ENCODE results near the gene PSME3IP1. TPM values are rescaled to one million over a fixed set of nuclear protein-coding genes. Genes with fewer than 3 reads are reported as not detected.

Gene PSME3IP1
- total RNA-seq, 1 donor from 2014 or later = 102 TPM

DNA sequence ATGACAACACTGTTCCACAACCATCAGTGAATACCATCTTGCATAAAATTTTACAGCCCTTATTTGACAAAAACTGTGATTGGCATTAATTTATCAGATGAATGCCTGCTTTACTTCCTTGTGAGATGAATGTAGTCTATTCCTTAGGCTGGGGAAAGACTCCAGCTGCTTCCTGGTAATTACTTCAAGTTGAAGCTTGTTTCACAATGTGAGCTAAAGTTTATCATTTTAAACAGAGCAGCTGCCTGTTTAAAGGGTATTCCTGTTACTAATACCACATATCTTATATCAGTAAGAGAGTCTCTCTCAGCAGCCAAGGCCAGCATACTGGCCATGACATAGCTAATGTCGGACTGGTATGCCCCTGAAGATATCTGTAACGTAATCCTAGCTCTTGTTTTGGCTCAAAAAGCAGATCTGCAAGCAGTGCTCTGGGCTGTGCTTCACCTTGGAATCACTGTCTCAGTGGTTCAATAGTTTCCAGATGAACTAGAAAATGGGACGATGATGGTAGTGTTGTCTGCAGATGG is 46.0 kb upstream of the PSME3IP1 start:
- no peak overlapping the region for H3K27ac Mint-ChIP-seq (ENCODE audit: unreplicated experiment)
- no peaks in the 10 kb centered on the region for H3K4me1 Mint-ChIP-seq
- H3K27me3 Mint-ChIP-seq (ENCODE audit: low read depth) = no peaks in the 10 kb centered on the region
- H3K36me3 Mint-ChIP-seq (ENCODE audit: low read depth) = peaks cover 30% of the 10 kb centered on the region
- no peak for DNase-seq (ENCODE audit: low read depth, low spot score)
- TF ChIP-seq, protein P1, sequence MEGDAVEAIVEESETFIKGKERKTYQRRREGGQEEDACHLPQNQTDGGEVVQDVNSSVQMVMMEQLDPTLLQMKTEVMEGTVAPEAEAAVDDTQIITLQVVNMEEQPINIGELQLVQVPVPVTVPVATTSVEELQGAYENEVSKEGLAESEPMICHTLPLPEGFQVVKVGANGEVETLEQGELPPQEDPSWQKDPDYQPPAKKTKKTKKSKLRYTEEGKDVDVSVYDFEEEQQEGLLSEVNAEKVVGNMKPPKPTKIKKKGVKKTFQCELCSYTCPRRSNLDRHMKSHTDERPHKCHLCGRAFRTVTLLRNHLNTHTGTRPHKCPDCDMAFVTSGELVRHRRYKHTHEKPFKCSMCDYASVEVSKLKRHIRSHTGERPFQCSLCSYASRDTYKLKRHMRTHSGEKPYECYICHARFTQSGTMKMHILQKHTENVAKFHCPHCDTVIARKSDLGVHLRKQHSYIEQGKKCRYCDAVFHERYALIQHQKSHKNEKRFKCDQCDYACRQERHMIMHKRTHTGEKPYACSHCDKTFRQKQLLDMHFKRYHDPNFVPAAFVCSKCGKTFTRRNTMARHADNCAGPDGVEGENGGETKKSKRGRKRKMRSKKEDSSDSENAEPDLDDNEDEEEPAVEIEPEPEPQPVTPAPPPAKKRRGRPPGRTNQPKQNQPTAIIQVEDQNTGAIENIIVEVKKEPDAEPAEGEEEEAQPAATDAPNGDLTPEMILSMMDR (conservative IDR thresholded peaks at IDR 0.05) = no peak
- no peak overlapping the region for H3K4me3 Mint-ChIP-seq
- no peaks in the 10 kb centered on the region for H3K9me3 Mint-ChIP-seq

DNA sequence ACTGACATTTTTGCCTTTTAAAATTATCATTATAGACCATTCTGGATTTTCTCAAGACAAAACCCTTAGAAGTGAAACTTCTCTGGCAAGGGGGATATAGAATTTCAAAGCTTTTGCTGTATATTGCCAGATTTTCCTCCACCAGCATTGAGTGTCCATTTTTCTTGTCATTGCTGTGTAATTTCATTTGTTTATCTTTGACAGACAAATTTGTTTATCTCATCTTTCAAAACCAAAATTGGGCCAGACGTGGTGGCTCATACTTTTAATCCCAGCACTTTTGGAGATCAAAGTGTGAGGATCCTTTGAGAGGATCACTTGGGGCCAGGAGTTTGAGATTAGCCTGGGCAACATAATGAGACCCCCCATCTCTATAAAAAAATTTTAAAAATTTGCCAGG is 43.2 kb upstream of the PSME3IP1 start:
- TF ChIP-seq, protein P1 (conservative IDR thresholded peaks at IDR 0.05) = no peak
- DNase-seq (ENCODE audit: low read depth, low spot score) = no peak
- H3K27me3 Mint-ChIP-seq (ENCODE audit: low read depth) = no peaks in the 10 kb centered on the region
- no peak overlapping the region for H3K4me3 Mint-ChIP-seq
- peaks cover 14% of the 10 kb centered on the region for H3K36me3 Mint-ChIP-seq (ENCODE audit: low read depth)
- H3K9me3 Mint-ChIP-seq = no peaks in the 10 kb centered on the region
- no peaks in the 10 kb centered on the region for H3K4me1 Mint-ChIP-seq
- no peak overlapping the region for H3K27ac Mint-ChIP-seq (ENCODE audit: unreplicated experiment)

DNA sequence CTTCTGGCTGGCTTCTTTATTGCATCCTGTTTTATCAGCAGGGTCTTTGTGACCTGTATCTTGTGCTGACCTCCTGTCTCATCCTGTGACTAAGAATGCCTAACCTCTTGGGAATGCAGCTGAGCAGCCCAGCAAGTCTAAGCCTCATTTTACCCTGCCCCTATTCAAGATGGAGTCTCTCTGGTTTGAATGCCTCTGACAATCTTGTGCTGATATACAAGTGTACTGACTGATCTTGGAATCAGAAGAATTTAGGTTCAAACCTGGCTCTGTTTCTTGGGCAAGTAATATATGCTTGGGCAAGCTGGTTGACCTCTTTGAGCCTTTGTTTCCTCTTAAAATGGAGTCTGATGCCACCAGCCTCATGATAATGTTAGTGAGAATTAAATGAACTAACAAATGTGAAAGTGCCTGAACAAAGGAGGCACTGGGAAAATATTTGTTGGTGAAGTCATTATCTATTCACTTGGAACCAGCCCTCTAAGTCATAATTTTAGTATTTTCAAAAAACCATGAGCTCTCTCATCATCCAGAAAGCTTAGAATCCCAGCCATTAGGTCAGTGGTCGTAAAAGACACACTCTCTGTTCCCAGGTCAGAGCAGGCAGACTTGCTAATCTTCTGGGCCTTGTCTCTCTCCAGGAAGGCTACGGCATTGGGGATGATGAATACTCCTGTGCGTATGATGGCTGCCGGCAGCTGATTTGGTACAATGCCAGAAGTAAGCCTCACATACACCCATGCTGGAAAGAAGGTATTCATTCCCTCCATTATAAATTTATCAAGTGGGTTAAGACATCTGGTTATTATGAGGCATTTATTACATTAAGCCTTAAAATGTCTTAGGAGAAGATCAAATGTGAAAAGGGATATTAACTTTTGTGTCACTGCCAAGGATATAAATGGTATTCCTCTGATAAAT is 41.1 kb upstream of the PSME3IP1 start:
- no peaks in the 10 kb centered on the region for H3K9me3 Mint-ChIP-seq

DNA sequence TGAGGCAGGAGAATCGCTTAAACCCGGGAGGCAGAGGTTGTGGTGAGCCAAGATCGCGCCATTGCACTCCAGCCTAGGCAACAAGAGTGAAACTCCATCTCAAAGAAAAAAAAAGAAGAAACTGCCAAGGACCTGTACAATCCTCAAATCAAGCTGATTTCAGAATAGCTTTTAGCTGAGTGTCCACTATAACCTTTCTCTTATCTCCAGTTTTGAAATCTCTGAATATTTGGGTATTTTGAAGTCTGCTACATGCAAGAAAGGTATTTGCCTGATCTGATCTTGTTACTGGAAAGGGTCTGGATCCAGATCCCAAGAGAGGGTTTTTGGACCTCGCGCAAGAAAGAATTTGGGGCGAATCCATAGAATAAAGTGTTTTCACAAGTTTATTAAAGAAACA is 40.1 kb upstream of the PSME3IP1 start:
- Mint-ChIP-seq H3K27me3 (ENCODE audit: low read depth) (no peaks in the 10 kb centered on the region), H3K9me3 (no peaks in the 10 kb centered on the region), H3K27ac (ENCODE audit: unreplicated experiment) (no peak overlapping the region), H3K4me3 (no peak overlapping the region), H3K36me3 (ENCODE audit: low read depth) (peaks cover 12% of the 10 kb centered on the region), H3K4me1 (no peaks in the 10 kb centered on the region)
- TF ChIP-seq, protein P1 (conservative IDR thresholded peaks at IDR 0.05) = no peak
- no peak for DNase-seq (ENCODE audit: low read depth, low spot score)

More for the DNA sequence above, 41.1 kb upstream of the PSME3IP1 start:
- TF ChIP-seq, protein P1 (conservative IDR thresholded peaks at IDR 0.05) = no peak
- Mint-ChIP-seq H3K27ac (ENCODE audit: unreplicated experiment) (no peak overlapping the region), H3K4me1 (no peaks in the 10 kb centered on the region), H3K36me3 (ENCODE audit: low read depth) (peaks cover 12% of the 10 kb centered on the region), H3K27me3 (ENCODE audit: low read depth) (no peaks in the 10 kb centered on the region), H3K4me3 (no peak overlapping the region)
- DNase-seq (ENCODE audit: low read depth, low spot score) = no peak

DNA sequence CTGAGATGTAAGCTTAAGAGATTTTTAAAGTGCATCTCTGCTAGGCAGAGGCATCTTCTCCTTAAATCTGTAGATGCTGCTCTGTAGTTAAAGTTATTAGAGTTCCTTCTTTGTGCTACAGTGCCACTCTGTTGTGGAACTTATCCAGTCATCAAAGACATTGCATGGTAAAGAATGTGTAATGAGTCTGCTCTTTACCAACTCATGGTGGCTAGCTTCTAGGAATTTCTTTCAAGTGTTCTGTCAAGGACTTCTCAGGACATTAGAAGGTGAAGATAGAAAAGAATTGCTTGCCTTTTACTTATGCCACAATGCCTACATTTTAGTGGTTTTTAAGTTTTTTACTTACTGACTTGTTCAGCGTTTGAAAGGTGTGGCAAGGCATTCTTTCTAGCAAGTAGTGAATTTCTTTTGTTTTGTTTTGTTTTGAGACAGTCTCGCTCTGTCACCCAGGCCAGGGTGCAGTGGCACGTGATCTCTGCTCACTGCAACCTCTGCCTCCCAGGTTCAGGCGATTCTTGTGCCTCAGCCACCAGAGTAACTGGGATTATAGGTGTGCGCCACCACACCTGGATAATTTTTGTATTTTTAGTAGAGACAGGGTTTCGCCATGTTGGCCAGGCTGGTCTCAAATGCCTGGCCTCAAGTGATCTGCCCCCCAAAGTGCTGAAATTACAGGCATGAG is 39.0 kb upstream of the PSME3IP1 start:
- DNase-seq (ENCODE audit: low read depth, low spot score) = no peak
- TF ChIP-seq, protein P1 (conservative IDR thresholded peaks at IDR 0.05) = no peak
- no peak overlapping the region for H3K27ac Mint-ChIP-seq (ENCODE audit: unreplicated experiment)
- H3K4me1 Mint-ChIP-seq = no peaks in the 10 kb centered on the region
- peaks cover 16% of the 10 kb centered on the region for H3K36me3 Mint-ChIP-seq (ENCODE audit: low read depth)
- H3K4me3 Mint-ChIP-seq = no peak overlapping the region
- no peaks in the 10 kb centered on the region for H3K27me3 Mint-ChIP-seq (ENCODE audit: low read depth)
- no peaks in the 10 kb centered on the region for H3K9me3 Mint-ChIP-seq

Measured in neural crest cell (in vitro differentiated cells).